Astrocyte (in vitro differentiated cells and primary cell): ENCODE data around the gene SCML2.

Experiments used
- EZH2 ChIP-seq: IDR thresholded peaks from 2 replicates; pipeline ENCODE4 v1.6.1; 2012; ENCODE audit warnings: mild to moderate bottlenecking, low read length, inconsistent platforms; ENCODE audit not compliant: insufficient read depth
- TF ChIP-seq, protein P1 (sequence below): IDR thresholded peaks from 2 replicates; pipeline ENCODE4 v1.5.1; 2011; ENCODE audit warnings: low read depth, mild to moderate bottlenecking, inconsistent platforms, low read length, moderate library complexity; ENCODE audit not compliant: insufficient read depth

DNA sequence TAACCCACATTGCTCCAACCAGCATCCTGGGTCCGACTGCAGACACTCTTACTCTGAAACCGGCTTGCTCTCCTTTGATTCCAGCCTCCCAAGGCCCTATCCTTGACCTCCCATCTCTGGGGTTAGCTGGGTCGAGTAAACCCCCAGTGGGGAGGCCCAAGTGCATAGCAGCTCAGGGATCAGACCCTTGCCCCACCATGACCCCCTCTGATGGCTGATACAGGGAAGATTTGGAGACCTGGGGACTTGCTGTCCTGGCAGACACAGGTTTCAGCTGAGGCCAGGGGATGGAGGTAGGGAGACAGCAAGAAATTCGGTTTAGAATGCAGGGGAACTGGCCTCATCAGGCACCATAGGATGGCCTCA lies 47.3 kb upstream of the SCML2 start:
- TF ChIP-seq, protein P1, sequence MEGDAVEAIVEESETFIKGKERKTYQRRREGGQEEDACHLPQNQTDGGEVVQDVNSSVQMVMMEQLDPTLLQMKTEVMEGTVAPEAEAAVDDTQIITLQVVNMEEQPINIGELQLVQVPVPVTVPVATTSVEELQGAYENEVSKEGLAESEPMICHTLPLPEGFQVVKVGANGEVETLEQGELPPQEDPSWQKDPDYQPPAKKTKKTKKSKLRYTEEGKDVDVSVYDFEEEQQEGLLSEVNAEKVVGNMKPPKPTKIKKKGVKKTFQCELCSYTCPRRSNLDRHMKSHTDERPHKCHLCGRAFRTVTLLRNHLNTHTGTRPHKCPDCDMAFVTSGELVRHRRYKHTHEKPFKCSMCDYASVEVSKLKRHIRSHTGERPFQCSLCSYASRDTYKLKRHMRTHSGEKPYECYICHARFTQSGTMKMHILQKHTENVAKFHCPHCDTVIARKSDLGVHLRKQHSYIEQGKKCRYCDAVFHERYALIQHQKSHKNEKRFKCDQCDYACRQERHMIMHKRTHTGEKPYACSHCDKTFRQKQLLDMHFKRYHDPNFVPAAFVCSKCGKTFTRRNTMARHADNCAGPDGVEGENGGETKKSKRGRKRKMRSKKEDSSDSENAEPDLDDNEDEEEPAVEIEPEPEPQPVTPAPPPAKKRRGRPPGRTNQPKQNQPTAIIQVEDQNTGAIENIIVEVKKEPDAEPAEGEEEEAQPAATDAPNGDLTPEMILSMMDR: no peak
- TF ChIP-seq EZH2: no peak
